Activated T-cell treated with anti-CD3 and anti-CD28 coated beads, Interleukin-2, amount 50 U/mL, for 72 hours (primary cell): ENCODE measurements around the gene RFX2. TPM values are rescaled to one million over a fixed set of nuclear protein-coding genes. Genes with fewer than 3 reads are reported as not detected.
"Not testable (repeated sequence)": the region's sequence is repeated elsewhere in the genome, so short reads cannot be mapped to it uniquely, and the experiment has no call there.

Experiments
- ATAC-seq, 2 donors: fragments of 150-1000 bp; cut with Tn5 transposase; replicated peaks in 1 of 2; 2 replicates each; pipeline ENCODE4 v1.10.0; 2021; ENCODE audit warnings: moderate library complexity in 2 of 2, mild to moderate bottlenecking in 1 of 2
- DNase-seq, 2 donors: peaks; one replicate each; pipeline ENCODE4 v3.0.0; 2021 to 2022; ENCODE audit warnings: mixed read lengths in 1 of 2
- H3K27ac Mint-ChIP-seq: one replicate; pipeline ENCODE4 v1.8.0; 2022; ENCODE audit warnings: mild to moderate bottlenecking, moderate library complexity, mixed read lengths
- H3K27me3 Mint-ChIP-seq: one replicate; pipeline ENCODE4 v1.8.0; 2022; ENCODE audit warnings: low read depth, mixed read lengths
- H3K36me3 Mint-ChIP-seq, 2 donors: one replicate each; pipeline ENCODE4 v1.8.0; 2022; ENCODE audit warnings: mixed read lengths in 2 of 2, mild to moderate bottlenecking in 1 of 2; ENCODE audit not compliant: insufficient read depth in 2 of 2
- H3K4me1 Mint-ChIP-seq: one replicate; pipeline ENCODE4 v1.8.0; 2022; ENCODE audit warnings: low read depth, mixed read lengths
- H3K4me3 Mint-ChIP-seq, 2 donors: one replicate each; pipeline ENCODE4 v1.8.0; 2022; ENCODE audit warnings: mild to moderate bottlenecking in 2 of 2, mixed read lengths in 2 of 2, moderate library complexity in 2 of 2
- H3K9me3 Mint-ChIP-seq, 2 donors: one replicate each; pipeline ENCODE4 v1.8.0; 2022; ENCODE audit warnings: mixed read lengths in 2 of 2
- total RNA-seq, 2 donors: library from RNA; stranded (reverse); gene quantifications; one replicate each; pipeline ENCODE4 v1.2.3, GENCODE V29; 2022

RFX2 gene
- total RNA-seq, 2 donors from 2014 or later, result 8.7 to 11.6 TPM

- H3K27ac Mint-ChIP-seq, result peak overlapping the region; percentile 45
- ATAC-seq, result peak; percentile 25 to 47
- H3K4me1 Mint-ChIP-seq, result peaks cover 8% of the 10 kb centered on the region
- DNase-seq, result no peak
- no peak overlapping the region for H3K4me3 Mint-ChIP-seq
- no peaks in the 10 kb centered on the region for H3K27me3 Mint-ChIP-seq
- H3K36me3 Mint-ChIP-seq, result no peaks in the 10 kb centered on the region
- H3K9me3 Mint-ChIP-seq, result peaks cover 0 to 2% of the 10 kb centered on the region in 2 donors
These were observed 80.1 kb downstream of the RFX2 start for GRCh38 chr19:6030214-6030507.

GRCh38 chr19:6026390-6027227, 83.7 kb downstream of the RFX2 start:
- Mint-ChIP-seq H3K4me3 (no peak overlapping the region), H3K27ac (no peak overlapping the region), H3K36me3 (no peaks in the 10 kb centered on the region), H3K4me1 (peaks cover 21% of the 10 kb centered on the region), H3K9me3 (peaks cover 0 to 2% of the 10 kb centered on the region in 2 donors), H3K27me3 (no peaks in the 10 kb centered on the region)
- DNase-seq (no peak), ATAC-seq (no peak)

DNA sequence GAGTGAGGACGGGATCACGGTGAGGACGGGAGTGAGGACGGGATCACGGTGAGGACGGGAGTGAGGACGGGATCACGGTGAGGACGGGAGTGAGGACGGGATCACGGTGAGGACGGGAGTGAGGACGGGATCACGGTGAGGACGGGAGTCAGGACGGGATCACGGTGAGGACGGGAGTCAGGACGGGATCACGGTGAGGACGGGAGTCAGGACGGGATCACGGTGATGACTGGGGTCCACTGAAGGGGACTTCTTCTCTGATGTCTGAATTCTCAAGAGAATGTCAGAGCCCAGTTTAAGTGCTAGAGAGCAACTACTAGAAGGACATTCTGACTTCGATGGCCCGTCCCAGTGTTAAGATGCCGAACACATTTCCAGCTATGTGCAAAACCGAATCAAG, 85.5 kb downstream of the RFX2 start:
- H3K4me3 Mint-ChIP-seq, ATAC-seq, H3K27me3 Mint-ChIP-seq, DNase-seq, H3K36me3 Mint-ChIP-seq, H3K27ac Mint-ChIP-seq, H3K9me3 Mint-ChIP-seq: not testable (repeated sequence)
- H3K4me1 Mint-ChIP-seq, result peaks cover 20% of the 10 kb centered on the region

GRCh38 chr19:6023936-6024335, 86.4 kb downstream of the RFX2 start:
- DNase-seq (no peak), ATAC-seq (no peak)
- Mint-ChIP-seq H3K27ac (no peak overlapping the region), H3K27me3 (no peaks in the 10 kb centered on the region), H3K4me1 (peaks cover 17% of the 10 kb centered on the region), H3K36me3 (no peaks in the 10 kb centered on the region), H3K9me3 (no peaks in the 10 kb centered on the region), H3K4me3 (no peak overlapping the region)

- Mint-ChIP-seq H3K27ac (no peak overlapping the region), H3K27me3 (no peaks in the 10 kb centered on the region), H3K36me3 (no peaks in the 10 kb centered on the region), H3K4me1 (peaks cover 17% of the 10 kb centered on the region), H3K4me3 (no peak overlapping the region), H3K9me3 (no peaks in the 10 kb centered on the region)
- DNase-seq (no peak), ATAC-seq (no peak)
These were observed 87.1 kb downstream of the RFX2 start for GRCh38 chr19:6023085-6023682.

- no peaks in the 10 kb centered on the region for H3K9me3 Mint-ChIP-seq
- H3K4me1 Mint-ChIP-seq, result peaks cover 17% of the 10 kb centered on the region
- no peak overlapping the region for H3K4me3 Mint-ChIP-seq
- ATAC-seq (peak; percentile 17 to 20), DNase-seq (no peak)
- no peak overlapping the region for H3K27ac Mint-ChIP-seq
- H3K27me3 Mint-ChIP-seq, result no peaks in the 10 kb centered on the region
- no peaks in the 10 kb centered on the region for H3K36me3 Mint-ChIP-seq
These were observed 87.7 kb downstream of the RFX2 start for GRCh38 chr19:6022570-6023064.

DNA sequence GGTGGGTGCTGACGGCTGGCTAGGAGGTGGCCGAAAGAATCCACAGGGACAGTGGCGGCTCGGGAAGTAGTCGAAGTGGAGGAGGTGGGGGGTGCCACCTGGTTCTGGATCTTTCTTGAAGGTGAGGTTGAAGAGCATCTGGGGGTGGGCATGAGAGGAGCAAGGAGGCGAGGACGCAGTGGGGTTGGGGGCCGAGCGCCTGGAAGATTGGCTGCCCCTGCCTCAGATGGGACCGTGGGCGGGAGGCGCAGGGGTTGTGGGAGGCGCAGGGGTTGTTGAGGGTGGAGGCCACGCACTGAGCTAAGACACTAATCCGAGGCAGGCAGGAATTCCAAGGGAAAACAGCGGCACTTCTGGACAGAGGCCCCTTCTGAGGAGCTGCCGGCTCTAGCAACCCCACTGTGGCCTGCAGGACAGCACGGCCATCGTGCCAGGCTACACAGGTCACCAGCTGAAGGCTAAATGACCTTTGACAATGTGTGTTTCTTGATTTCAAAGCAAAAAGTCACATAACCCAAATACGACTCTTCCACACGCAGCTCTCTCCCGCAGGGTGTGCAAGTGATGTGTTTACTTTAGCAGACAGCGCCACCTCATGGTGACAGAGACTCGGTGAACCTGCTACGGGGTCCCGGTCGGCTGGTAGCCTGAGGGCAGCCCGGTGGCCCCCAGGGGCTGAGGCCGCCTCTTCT, 88.3 kb downstream of the RFX2 start:
- ATAC-seq (peak; percentile 99), DNase-seq (peak; percentile 87)
- Mint-ChIP-seq H3K27ac (no peak overlapping the region), H3K4me1 (peaks cover 17% of the 10 kb centered on the region), H3K36me3 (no peaks in the 10 kb centered on the region), H3K4me3 (no peak overlapping the region), H3K9me3 (no peaks in the 10 kb centered on the region), H3K27me3 (no peaks in the 10 kb centered on the region)

- peaks cover 17% of the 10 kb centered on the region for H3K4me1 Mint-ChIP-seq
- no peak overlapping the region for H3K27ac Mint-ChIP-seq
- H3K27me3 Mint-ChIP-seq, result no peaks in the 10 kb centered on the region
- no peak for ATAC-seq
- no peak overlapping the region for H3K4me3 Mint-ChIP-seq
- no peaks in the 10 kb centered on the region for H3K36me3 Mint-ChIP-seq
- no peak for DNase-seq
- H3K9me3 Mint-ChIP-seq, result no peaks in the 10 kb centered on the region
These were observed 89.1 kb downstream of the RFX2 start for GRCh38 chr19:6020972-6021805.

DNA sequence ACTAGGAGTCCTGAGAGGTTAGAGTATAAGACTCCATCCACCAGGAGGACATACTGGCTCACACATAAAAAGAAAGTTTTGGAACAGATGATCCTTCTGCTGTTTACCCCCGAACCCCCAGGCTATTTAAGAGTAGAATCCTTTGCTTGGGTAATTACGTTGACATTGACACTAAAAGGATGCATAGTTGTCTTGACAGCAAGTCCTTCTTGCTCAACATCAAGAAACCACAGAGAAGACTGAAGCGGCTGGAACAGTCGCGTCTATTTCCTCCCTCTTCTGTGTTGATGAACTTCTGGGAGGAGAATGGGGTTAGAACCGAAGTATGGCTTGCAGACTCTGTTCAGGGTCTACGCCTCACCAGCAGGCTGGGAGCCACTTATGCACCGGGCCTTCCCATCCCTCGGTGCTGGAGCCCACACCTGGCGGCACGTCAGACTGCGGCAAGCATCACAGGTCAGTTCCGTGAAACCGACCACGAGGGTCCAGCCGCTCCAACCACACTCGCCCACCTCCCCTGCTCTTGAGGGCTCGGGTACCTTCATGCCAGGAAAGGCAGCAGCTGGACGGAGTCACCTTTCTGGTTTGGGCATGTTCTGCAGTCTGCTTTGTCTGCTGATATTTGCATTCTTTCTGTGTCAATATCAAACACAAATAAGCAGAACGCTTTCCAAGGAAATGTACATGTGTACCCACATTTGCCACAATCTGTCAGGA, 90.0 kb downstream of the RFX2 start:
- no peak overlapping the region for H3K27ac Mint-ChIP-seq

DNA sequence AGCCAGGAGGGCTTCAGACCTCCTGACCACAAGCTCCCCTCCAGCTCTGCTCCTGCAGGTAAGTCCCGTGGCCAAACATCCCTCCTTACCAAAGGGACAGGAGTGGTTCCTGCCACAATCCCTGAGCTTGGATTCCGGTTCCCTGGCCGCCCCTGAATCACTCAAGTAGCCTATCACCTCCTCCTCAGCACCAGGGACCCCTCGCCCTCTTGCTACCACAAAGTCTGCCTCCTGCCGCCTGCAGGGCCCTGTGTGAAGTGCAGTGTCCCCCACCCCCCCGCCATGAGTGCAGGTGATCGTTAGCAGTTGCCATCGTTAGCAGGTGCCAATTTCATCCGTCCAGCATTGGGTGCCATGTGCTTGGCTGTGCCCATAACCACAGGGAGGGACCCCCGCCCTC, 91.5 kb downstream of the RFX2 start:
- H3K9me3 Mint-ChIP-seq, result no peaks in the 10 kb centered on the region
- DNase-seq, result no peak
- no peak overlapping the region for H3K4me3 Mint-ChIP-seq
- no peak for ATAC-seq
- H3K36me3 Mint-ChIP-seq, result no peaks in the 10 kb centered on the region
- H3K27me3 Mint-ChIP-seq, result no peaks in the 10 kb centered on the region
- no peak overlapping the region for H3K27ac Mint-ChIP-seq
- peaks cover 17% of the 10 kb centered on the region for H3K4me1 Mint-ChIP-seq

More for the DNA sequence above, 90.0 kb downstream of the RFX2 start:
- no peaks in the 10 kb centered on the region for H3K9me3 Mint-ChIP-seq
- H3K4me1 Mint-ChIP-seq, result peaks cover 17% of the 10 kb centered on the region
- ATAC-seq (no peak), DNase-seq (no peak)
- no peak overlapping the region for H3K4me3 Mint-ChIP-seq
- H3K36me3 Mint-ChIP-seq, result no peaks in the 10 kb centered on the region
- H3K27me3 Mint-ChIP-seq, result no peaks in the 10 kb centered on the region

- H3K4me1 Mint-ChIP-seq, result peaks cover 14% of the 10 kb centered on the region
- H3K27me3 Mint-ChIP-seq, result no peaks in the 10 kb centered on the region
- no peaks in the 10 kb centered on the region for H3K9me3 Mint-ChIP-seq
- H3K27ac Mint-ChIP-seq, result no peak overlapping the region
- no peak overlapping the region for H3K4me3 Mint-ChIP-seq
- DNase-seq (no peak), ATAC-seq (no peak)
- no peaks in the 10 kb centered on the region for H3K36me3 Mint-ChIP-seq
These were observed 92.7 kb downstream of the RFX2 start for GRCh38 chr19:6017576-6017975.

DNA sequence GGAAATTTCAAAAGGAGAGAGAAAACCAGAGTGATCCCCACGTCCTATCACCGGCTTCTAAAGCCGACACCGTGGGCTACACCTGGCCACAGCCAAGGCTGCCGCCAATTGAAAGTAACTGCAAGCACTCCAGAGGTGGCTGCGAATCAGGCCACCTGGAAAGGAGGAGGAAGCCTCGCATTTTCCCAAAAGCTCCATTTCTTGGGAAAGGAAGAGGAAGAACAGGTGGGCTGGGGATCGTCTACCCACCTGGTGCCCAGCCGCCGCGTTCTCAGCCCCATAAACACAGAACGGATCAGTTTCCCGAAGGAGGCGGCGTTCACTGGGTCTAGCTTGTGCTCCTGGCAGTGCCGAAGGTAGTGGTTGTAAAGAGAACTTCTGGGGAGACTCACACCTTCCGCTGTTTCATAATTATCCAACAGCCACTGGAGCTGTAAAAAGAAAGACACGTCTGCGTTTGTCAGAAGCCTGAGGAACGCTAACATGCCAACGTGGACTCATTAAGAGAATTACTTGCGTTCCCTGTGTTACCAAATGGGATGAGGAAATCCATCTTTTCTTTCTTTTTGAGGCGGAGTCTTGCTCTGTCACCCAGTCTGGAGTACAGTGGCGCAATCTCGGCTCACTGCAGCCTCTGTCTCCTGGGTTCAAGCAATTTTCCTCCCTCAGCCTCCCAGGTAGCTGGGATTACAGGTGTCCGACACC, 94.3 kb downstream of the RFX2 start:
- H3K27ac Mint-ChIP-seq, result no peak overlapping the region

More for the DNA sequence above, 94.3 kb downstream of the RFX2 start:
- no peaks in the 10 kb centered on the region for H3K27me3 Mint-ChIP-seq
- no peaks in the 10 kb centered on the region for H3K36me3 Mint-ChIP-seq
- ATAC-seq, result no peak
- no peaks in the 10 kb centered on the region for H3K9me3 Mint-ChIP-seq
- H3K4me3 Mint-ChIP-seq, result no peak overlapping the region
- no peak for DNase-seq
- no peaks in the 10 kb centered on the region for H3K4me1 Mint-ChIP-seq
